GM12873 (cell line): ENCODE measurements around the gene ERC1.

Experiments used
- CTCF ChIP-seq: IDR thresholded peaks from 2 replicates; pipeline ENCODE4 v1.5.1; 2012; ENCODE audit warnings: low read depth, mild to moderate bottlenecking, moderate library complexity, low read length, control low read depth; ENCODE audit not compliant: insufficient read depth; ENCODE audit errors: missing control alignments

The ERC1 gene

DNA sequence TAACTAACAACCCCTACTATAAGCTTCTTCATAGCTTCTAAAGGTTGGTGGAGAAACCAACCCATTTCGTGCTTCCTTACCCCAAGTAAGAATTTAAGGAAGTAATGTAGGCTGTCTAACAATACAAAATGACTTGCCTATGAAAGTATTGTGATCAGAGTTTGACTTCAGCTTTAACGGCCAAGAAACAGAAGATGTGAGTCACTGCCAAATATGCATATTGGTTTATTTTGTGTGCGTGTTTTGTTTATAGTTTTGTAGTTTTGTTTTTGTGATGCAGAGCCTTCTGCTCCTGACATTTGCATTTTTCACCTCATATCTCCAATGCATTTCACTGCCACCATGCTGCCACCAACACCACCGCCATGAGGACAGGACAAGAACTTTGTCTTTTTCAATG is 457.3 kb downstream of the ERC1 start:
- TF ChIP-seq CTCF: no peak

DNA sequence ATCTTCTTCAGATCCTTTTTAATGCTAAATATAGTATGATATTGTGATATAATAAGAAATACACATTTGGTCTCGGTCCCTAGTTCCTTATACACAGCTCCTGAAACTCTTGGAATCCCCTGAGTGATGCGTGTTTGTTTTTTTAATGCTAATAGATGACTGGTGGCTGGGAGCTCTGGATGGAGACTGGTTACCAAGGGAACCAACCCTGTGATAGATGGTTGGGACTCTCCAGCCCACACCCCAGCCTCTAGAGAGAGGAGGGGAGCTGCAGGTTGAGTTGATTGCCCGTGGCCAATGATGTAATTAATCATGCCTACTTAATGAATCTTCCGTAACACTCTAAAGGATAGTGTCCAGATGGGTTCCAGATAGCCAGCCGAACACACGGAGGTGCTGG is 462.8 kb downstream of the ERC1 start:
- TF ChIP-seq CTCF: no peak

DNA sequence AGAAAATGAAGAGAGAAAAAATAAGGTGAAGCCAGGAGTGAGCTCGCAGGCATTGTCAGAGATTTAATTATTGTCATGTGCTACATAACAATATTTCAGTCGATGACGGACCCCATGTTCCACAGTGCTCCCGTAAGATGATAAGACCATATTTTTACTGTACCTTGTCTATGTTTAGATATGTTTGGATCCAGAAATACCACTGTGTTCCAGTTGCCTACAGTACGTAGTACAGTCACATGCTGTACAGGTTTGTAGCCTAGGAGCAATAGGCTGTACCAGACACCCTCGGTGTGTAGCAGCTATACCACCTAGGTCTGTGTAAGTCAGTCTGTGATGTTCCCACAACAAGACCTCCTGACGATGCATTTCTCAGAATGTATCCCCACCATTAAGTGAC is 465.9 kb downstream of the ERC1 start:
- no peak for TF ChIP-seq CTCF

- no peak for TF ChIP-seq CTCF
Observed at GRCh38 chr12:1457901-1458300, 466.9 kb downstream of the ERC1 start.

DNA sequence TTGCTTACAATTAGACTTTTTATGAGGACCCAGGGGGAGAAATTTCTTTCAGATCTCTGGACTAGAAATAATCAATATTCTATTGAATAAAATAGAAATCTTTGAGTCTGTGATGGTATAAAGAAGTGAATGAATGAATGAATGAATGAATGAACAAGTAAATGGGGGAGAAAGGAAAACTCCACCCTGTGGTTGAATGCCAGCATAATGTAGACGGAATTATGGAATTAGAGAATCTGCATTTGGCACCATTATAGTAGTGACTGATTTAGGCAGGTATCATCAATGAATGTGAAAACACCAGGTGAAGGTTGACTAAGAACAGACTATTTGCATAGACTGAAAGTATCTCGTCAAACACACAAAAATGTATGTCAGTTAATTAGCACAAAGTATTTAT is 468.3 kb downstream of the ERC1 start:
- no peak for TF ChIP-seq CTCF

DNA sequence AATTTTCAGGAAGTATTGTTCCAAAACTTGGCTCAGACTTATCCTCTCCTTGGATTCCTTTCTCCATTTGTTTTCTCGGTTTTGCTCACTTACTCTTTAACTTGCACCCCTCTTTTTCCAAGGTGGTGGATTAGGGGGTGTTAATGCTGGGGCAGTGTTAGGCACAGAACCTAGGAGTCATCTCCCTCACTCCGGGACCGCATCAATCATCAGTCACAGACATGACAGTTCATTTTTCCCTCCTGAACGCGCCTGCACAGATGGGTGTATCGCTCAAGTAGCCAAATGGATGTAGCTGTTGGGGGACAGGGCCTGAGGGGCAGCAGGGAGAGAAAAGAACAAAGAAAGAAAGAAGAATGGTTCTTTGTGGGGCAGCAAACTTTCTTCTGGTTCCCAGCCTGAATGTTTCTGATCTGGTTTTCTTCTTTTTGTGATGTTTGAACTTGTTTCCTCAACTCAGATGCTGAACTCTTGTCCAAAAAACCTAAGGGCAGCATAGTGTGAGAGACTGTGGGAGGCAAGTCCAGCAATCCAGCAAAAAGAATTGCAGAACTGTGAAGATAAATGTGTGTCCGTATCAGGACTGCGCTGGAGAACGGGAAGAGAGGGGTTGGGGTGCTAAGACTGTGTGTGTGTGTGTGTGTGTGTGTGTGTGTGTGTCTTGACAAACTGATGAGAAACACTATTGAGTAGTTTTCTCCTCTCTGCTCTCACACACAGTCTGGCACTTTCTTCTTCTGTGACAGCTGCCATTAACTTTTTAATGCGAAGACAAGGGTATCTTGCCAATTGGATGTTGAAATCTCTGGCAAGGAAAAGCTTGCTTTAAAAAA is 472.3 kb downstream of the ERC1 start:
- TF ChIP-seq CTCF: no peak

- no peak for TF ChIP-seq CTCF
Observed at GRCh38 chr12:1464925-1465324, 473.9 kb downstream of the ERC1 start.
